Erythroblast (primary cell): ENCODE data around the gene OR2T12.

Source experiments
- GATA1 ChIP-seq: IDR thresholded peaks from 2 replicates; pipeline ENCODE4 v1.6.1; 2011; ENCODE audit warnings: low read depth, mild to moderate bottlenecking, control low read depth, low read length, moderate library complexity
- POLR2A ChIP-seq: IDR thresholded peaks from 2 replicates; pipeline ENCODE4 v1.6.1; 2011; ENCODE audit warnings: mild to moderate bottlenecking, low read length

DNA sequence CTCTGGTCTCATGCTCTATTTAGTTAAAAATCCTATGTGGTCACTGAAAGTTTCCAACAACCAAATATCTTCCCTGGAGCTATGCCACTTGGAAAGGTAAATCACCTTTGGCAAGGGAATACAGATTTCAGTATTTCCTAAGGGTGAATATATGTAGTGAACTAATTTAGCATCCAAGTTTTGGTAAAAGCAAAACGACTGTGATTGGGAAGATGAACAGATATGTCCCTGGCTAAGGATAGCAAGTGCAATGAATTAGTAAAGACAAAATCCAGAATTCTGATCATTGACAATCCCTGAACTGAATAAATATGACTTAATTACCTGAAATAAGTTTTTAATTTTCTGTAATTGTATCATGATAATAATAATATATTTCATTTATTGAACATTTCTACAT is 25.3 kb downstream of the OR2T12 start, which contains the start of gene OR2T33:
- no peak for TF ChIP-seq POLR2A
- no peak for TF ChIP-seq GATA1
